Sigmoid colon (tissue), 3 donors: ENCODE results near the gene ADAMTS2.

Source experiments
- CTCF ChIP-seq, 4 experiments: fragments of 450-650 bp in 3 of 4; fragments of 200-600 bp in 1 of 4; IDR thresholded peaks; one replicate each; pipeline ENCODE4 v1.5.1; 2016 to 2019; ENCODE audit warnings: antibody characterized with exemption in 4 of 4, mild to moderate bottlenecking in 3 of 4, moderate library complexity in 2 of 4
- POLR2A ChIP-seq, 2 donors: fragments of 450-650 bp; IDR thresholded peaks; one replicate each; pipeline ENCODE4 v1.6.1; 2016; ENCODE audit warnings: antibody characterized with exemption in 2 of 2, mild to moderate bottlenecking in 2 of 2, moderate library complexity in 2 of 2

GRCh38 chr5:179120421-179120861 is 224.8 kb downstream of the ADAMTS2 start:
- TF ChIP-seq CTCF (IDR thresholded peaks at IDR 0.05) (no peak), POLR2A (IDR thresholded peaks at IDR 0.05) (no peak)
